ENCODE data around the gene ROBO2. TPM values are rescaled to one million over a fixed set of nuclear protein-coding genes. Genes with fewer than 3 reads are reported as not detected.

ROBO2 gene
- total and polyA plus RNA-seq, 2 experiments from 2014 or later = 1.2 to 14.3 TPM

- TF ChIP-seq, protein P1, sequence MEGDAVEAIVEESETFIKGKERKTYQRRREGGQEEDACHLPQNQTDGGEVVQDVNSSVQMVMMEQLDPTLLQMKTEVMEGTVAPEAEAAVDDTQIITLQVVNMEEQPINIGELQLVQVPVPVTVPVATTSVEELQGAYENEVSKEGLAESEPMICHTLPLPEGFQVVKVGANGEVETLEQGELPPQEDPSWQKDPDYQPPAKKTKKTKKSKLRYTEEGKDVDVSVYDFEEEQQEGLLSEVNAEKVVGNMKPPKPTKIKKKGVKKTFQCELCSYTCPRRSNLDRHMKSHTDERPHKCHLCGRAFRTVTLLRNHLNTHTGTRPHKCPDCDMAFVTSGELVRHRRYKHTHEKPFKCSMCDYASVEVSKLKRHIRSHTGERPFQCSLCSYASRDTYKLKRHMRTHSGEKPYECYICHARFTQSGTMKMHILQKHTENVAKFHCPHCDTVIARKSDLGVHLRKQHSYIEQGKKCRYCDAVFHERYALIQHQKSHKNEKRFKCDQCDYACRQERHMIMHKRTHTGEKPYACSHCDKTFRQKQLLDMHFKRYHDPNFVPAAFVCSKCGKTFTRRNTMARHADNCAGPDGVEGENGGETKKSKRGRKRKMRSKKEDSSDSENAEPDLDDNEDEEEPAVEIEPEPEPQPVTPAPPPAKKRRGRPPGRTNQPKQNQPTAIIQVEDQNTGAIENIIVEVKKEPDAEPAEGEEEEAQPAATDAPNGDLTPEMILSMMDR (IDR thresholded peaks at IDR 0.05; ENCODE audit: poor library complexity) = no peak
- TF ChIP-seq EZH2phosphoT487 (IDR thresholded peaks at IDR 0.05; ENCODE audit: low read depth, severe bottlenecking, unreplicated experiment) (no peak), EZH2 (IDR thresholded peaks at IDR 0.05; ENCODE audit: borderline replicate concordance) (no peak)
- Histone ChIP-seq H3K79me2 (no peaks in the 10 kb centered on the region), H2AFZ (no peak overlapping the region), H3K4me2 (no peak overlapping the region), H4K20me1 (ENCODE audit: insufficient read depth, poor library complexity, severe bottlenecking) (no peaks in the 10 kb centered on the region), H3K27ac (no peak overlapping the region), H3K9me3 (ENCODE audit: low read depth) (no peaks in the 10 kb centered on the region), H3K4me1 (ENCODE audit: insufficient read depth) (no peaks in the 10 kb centered on the region), H3K36me3 (replicated peaks; ENCODE audit: insufficient read depth, low read depth) (no peaks in the 10 kb centered on the region), H3K27me3 (no peaks in the 10 kb centered on the region), H3K9me2 (replicated peaks; ENCODE audit: insufficient read depth) (no peaks in the 10 kb centered on the region), H3K4me3 (no peak overlapping the region)
- DNase-seq (ENCODE audit: low spot score) = no peak
- 74% methylated on average over 3 of the region's 3 CpGs for WGBS (ENCODE audit: low lambda C conversion rate, missing lambda C conversion rate)
These were observed 659.3 kb downstream of the ROBO2 start for GRCh38 chr3:77699125-77699691.

Small RNA genes within 50 kb of the gene (small RNA-seq; reads per million reads assigned to genes)
- not detected for gene RNU6-386P

Measured in hepatocyte (in vitro differentiated cells).